ENCODE results near the gene ANK3.

ANK3 gene

GRCh38 chr10:60413306-60414012 is 23.8 kb upstream of the ANK3 start:
- Histone ChIP-seq H3K23ac (ENCODE audit: low read length in 2 of 2) (no peak overlapping the region), H3K4me3 (ENCODE audit: insufficient read depth in 1 of 2, low read depth in 1 of 2, low read length in 2 of 2) (no peak overlapping the region), H3K14ac (ENCODE audit: low read length in 2 of 2) (no peak overlapping the region), H2AFZ (ENCODE audit: low read depth, low read length) (no peak overlapping the region), H3K4me2 (ENCODE audit: low read length, poor library complexity, severe bottlenecking) (no peak overlapping the region), H3K18ac (ENCODE audit: low read depth in 1 of 2, low read length in 2 of 2) (no peak overlapping the region), H3K4ac (ENCODE audit: low read depth in 1 of 2, low read length in 2 of 2) (no peak overlapping the region), H3K27me3 (ENCODE audit: control insufficient read depth in 1 of 2, insufficient read depth in 1 of 2, low read length in 2 of 2) (no peaks in the 10 kb centered on the region), H3K79me1 (replicated peaks; ENCODE audit: low read length, poor library complexity, severe bottlenecking) (peaks cover 8% of the 10 kb centered on the region), H3K27ac (ENCODE audit: low read length, poor library complexity, severe bottlenecking) (no peak overlapping the region), H2AK5ac (ENCODE audit: low read length, severe bottlenecking) (no peak overlapping the region), H4K8ac (ENCODE audit: low read length) (no peak overlapping the region), H3K36me3 (ENCODE audit: control insufficient read depth in 1 of 2, insufficient read depth in 2 of 2, low read depth in 1 of 2, low read length in 2 of 2) (no peaks in the 10 kb centered on the region), H2BK12ac (ENCODE audit: low read length in 2 of 2) (no peak overlapping the region), H3K4me1 (ENCODE audit: control insufficient read depth, insufficient read depth, low read depth, low read length) (peaks cover 11% of the 10 kb centered on the region), H2BK15ac (ENCODE audit: low read depth, poor library complexity, severe bottlenecking) (no peak overlapping the region), H2BK120ac (ENCODE audit: low read depth, low read length) (no peak overlapping the region), H4K91ac (ENCODE audit: low read length) (no peak overlapping the region), H3K9me3 (ENCODE audit: control insufficient read depth, low read length) (no peaks in the 10 kb centered on the region), H2BK5ac (ENCODE audit: low read depth, low read length, poor library complexity, severe bottlenecking) (no peak overlapping the region), H3K9ac (ENCODE audit: low read length) (no peak overlapping the region)
- no peak for DNase-seq
- WGBS = no CpG with 5 or more reads among the region's 2 CpGs

GRCh38 chr10:60410970-60411369 is 21.3 kb upstream of the ANK3 start:
- Histone ChIP-seq H2AFZ (ENCODE audit: low read depth, low read length) (no peak overlapping the region), H3K27ac (ENCODE audit: low read length, poor library complexity, severe bottlenecking) (no peak overlapping the region), H3K36me3 (ENCODE audit: control insufficient read depth in 1 of 2, insufficient read depth in 2 of 2, low read depth in 1 of 2, low read length in 2 of 2) (no peaks in the 10 kb centered on the region), H3K9me3 (ENCODE audit: control insufficient read depth, low read length) (no peaks in the 10 kb centered on the region), H4K8ac (ENCODE audit: low read length) (no peak overlapping the region), H3K79me1 (replicated peaks; ENCODE audit: low read length, poor library complexity, severe bottlenecking) (peaks cover 9% of the 10 kb centered on the region), H3K27me3 (ENCODE audit: control insufficient read depth in 1 of 2, insufficient read depth in 1 of 2, low read length in 2 of 2) (no peaks in the 10 kb centered on the region), H3K14ac (ENCODE audit: low read length in 2 of 2) (no peak overlapping the region), H3K4ac (ENCODE audit: low read depth in 1 of 2, low read length in 2 of 2) (no peak overlapping the region), H3K23ac (ENCODE audit: low read length in 2 of 2) (no peak overlapping the region), H4K91ac (ENCODE audit: low read length) (no peak overlapping the region), H2BK15ac (ENCODE audit: low read depth, poor library complexity, severe bottlenecking) (peak overlapping the region; percentile 73), H2BK5ac (ENCODE audit: low read depth, low read length, poor library complexity, severe bottlenecking) (no peak overlapping the region), H3K4me1 (ENCODE audit: control insufficient read depth, insufficient read depth, low read depth, low read length) (peaks cover 11% of the 10 kb centered on the region), H3K4me3 (ENCODE audit: insufficient read depth in 1 of 2, low read depth in 1 of 2, low read length in 2 of 2) (no peak overlapping the region), H3K9ac (ENCODE audit: low read length) (no peak overlapping the region), H2BK120ac (ENCODE audit: low read depth, low read length) (no peak overlapping the region), H2AK5ac (ENCODE audit: low read length, severe bottlenecking) (no peak overlapping the region), H3K4me2 (ENCODE audit: low read length, poor library complexity, severe bottlenecking) (no peak overlapping the region), H3K18ac (ENCODE audit: low read depth in 1 of 2, low read length in 2 of 2) (no peak overlapping the region), H2BK12ac (ENCODE audit: low read length in 2 of 2) (no peak overlapping the region)
- 85% methylated on average over 3 of the region's 3 CpGs for WGBS
- no peak for DNase-seq

GRCh38 chr10:60409202-60409601 is 19.5 kb upstream of the ANK3 start:
- Histone ChIP-seq H4K91ac (ENCODE audit: low read length) (no peak overlapping the region), H3K27me3 (ENCODE audit: control insufficient read depth in 1 of 2, insufficient read depth in 1 of 2, low read length in 2 of 2) (no peaks in the 10 kb centered on the region), H4K8ac (ENCODE audit: low read length) (no peak overlapping the region), H2BK120ac (ENCODE audit: low read depth, low read length) (no peak overlapping the region), H2AK5ac (ENCODE audit: low read length, severe bottlenecking) (no peak overlapping the region), H2BK12ac (ENCODE audit: low read length in 2 of 2) (no peak overlapping the region), H3K4me2 (ENCODE audit: low read length, poor library complexity, severe bottlenecking) (peak overlapping the region; percentile 33), H3K9me3 (ENCODE audit: control insufficient read depth, low read length) (no peaks in the 10 kb centered on the region), H3K4me3 (ENCODE audit: insufficient read depth in 1 of 2, low read depth in 1 of 2, low read length in 2 of 2) (no peak overlapping the region), H3K4me1 (ENCODE audit: control insufficient read depth, insufficient read depth, low read depth, low read length) (peaks cover 6% of the 10 kb centered on the region), H3K79me1 (replicated peaks; ENCODE audit: low read length, poor library complexity, severe bottlenecking) (peaks cover 9% of the 10 kb centered on the region), H3K9ac (ENCODE audit: low read length) (no peak overlapping the region), H3K23ac (ENCODE audit: low read length in 2 of 2) (no peak overlapping the region), H3K4ac (ENCODE audit: low read depth in 1 of 2, low read length in 2 of 2) (no peak overlapping the region), H3K27ac (ENCODE audit: low read length, poor library complexity, severe bottlenecking) (no peak overlapping the region), H3K36me3 (ENCODE audit: control insufficient read depth in 1 of 2, insufficient read depth in 2 of 2, low read depth in 1 of 2, low read length in 2 of 2) (no peaks in the 10 kb centered on the region), H2AFZ (ENCODE audit: low read depth, low read length) (no peak overlapping the region), H2BK15ac (ENCODE audit: low read depth, poor library complexity, severe bottlenecking) (no peak overlapping the region), H2BK5ac (ENCODE audit: low read depth, low read length, poor library complexity, severe bottlenecking) (no peak overlapping the region), H3K14ac (ENCODE audit: low read length in 2 of 2) (no peak overlapping the region), H3K18ac (ENCODE audit: low read depth in 1 of 2, low read length in 2 of 2) (peak overlapping the region in 1 of 2 experiments; percentile 30)
- 96% methylated on average over 1 of the region's 2 CpGs for WGBS
- no peak for DNase-seq

GRCh38 chr10:60406182-60406581 is 16.5 kb upstream of the ANK3 start:
- WGBS = 87% methylated on average over 3 of the region's 3 CpGs
- H3K18ac ChIP-seq (ENCODE audit: low read depth in 1 of 2, low read length in 2 of 2) = no peak overlapping the region
- DNase-seq = no peak

More at GRCh38 chr10:60406182-60406581, 16.5 kb upstream of the ANK3 start:
- H2AK5ac ChIP-seq (ENCODE audit: low read length, severe bottlenecking) = no peak overlapping the region
- no peak overlapping the region for H3K4me2 ChIP-seq (ENCODE audit: low read length, poor library complexity, severe bottlenecking)
- peak overlapping the region in 1 of 2 experiments; percentile 41 for H3K14ac ChIP-seq (ENCODE audit: low read length in 2 of 2)
- no peak overlapping the region for H3K23ac ChIP-seq (ENCODE audit: low read length in 2 of 2)
- no peak overlapping the region for H4K8ac ChIP-seq (ENCODE audit: low read length)
- no peak overlapping the region for H2AFZ ChIP-seq (ENCODE audit: low read depth, low read length)
- peaks cover 15% of the 10 kb centered on the region for H3K9me3 ChIP-seq (ENCODE audit: control insufficient read depth, low read length)
- no peak overlapping the region for H2BK5ac ChIP-seq (ENCODE audit: low read depth, low read length, poor library complexity, severe bottlenecking)
- H3K9ac ChIP-seq (ENCODE audit: low read length) = no peak overlapping the region
- H3K79me1 ChIP-seq (replicated peaks; ENCODE audit: low read length, poor library complexity, severe bottlenecking) = peaks cover 9% of the 10 kb centered on the region
- H3K4me3 ChIP-seq (ENCODE audit: insufficient read depth in 1 of 2, low read depth in 1 of 2, low read length in 2 of 2) = no peak overlapping the region
- H3K4ac ChIP-seq (ENCODE audit: low read depth in 1 of 2, low read length in 2 of 2) = no peak overlapping the region
- H4K91ac ChIP-seq (ENCODE audit: low read length) = no peak overlapping the region
- H3K4me1 ChIP-seq (ENCODE audit: control insufficient read depth, insufficient read depth, low read depth, low read length) = no peaks in the 10 kb centered on the region
- H2BK15ac ChIP-seq (ENCODE audit: low read depth, poor library complexity, severe bottlenecking) = no peak overlapping the region
- no peaks in the 10 kb centered on the region for H3K36me3 ChIP-seq (ENCODE audit: control insufficient read depth in 1 of 2, insufficient read depth in 2 of 2, low read depth in 1 of 2, low read length in 2 of 2)
- H2BK12ac ChIP-seq (ENCODE audit: low read length in 2 of 2) = no peak overlapping the region
- H2BK120ac ChIP-seq (ENCODE audit: low read depth, low read length) = no peak overlapping the region
- H3K27ac ChIP-seq (ENCODE audit: low read length, poor library complexity, severe bottlenecking) = no peak overlapping the region
- no peaks in the 10 kb centered on the region for H3K27me3 ChIP-seq (ENCODE audit: control insufficient read depth in 1 of 2, insufficient read depth in 1 of 2, low read length in 2 of 2)

Data from mesenchymal stem cell (in vitro differentiated cells and primary cell).